ENCODE measurements around the gene PAPPA.

- TF ChIP-seq, protein P1, sequence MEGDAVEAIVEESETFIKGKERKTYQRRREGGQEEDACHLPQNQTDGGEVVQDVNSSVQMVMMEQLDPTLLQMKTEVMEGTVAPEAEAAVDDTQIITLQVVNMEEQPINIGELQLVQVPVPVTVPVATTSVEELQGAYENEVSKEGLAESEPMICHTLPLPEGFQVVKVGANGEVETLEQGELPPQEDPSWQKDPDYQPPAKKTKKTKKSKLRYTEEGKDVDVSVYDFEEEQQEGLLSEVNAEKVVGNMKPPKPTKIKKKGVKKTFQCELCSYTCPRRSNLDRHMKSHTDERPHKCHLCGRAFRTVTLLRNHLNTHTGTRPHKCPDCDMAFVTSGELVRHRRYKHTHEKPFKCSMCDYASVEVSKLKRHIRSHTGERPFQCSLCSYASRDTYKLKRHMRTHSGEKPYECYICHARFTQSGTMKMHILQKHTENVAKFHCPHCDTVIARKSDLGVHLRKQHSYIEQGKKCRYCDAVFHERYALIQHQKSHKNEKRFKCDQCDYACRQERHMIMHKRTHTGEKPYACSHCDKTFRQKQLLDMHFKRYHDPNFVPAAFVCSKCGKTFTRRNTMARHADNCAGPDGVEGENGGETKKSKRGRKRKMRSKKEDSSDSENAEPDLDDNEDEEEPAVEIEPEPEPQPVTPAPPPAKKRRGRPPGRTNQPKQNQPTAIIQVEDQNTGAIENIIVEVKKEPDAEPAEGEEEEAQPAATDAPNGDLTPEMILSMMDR (IDR thresholded peaks at IDR 0.05; ENCODE audit: poor library complexity, severe bottlenecking), result no peak
- TF ChIP-seq RAD21 (conservative IDR thresholded peaks at IDR 0.05) (no peak), SMC3 (conservative IDR thresholded peaks at IDR 0.05; ENCODE audit: poor library complexity) (no peak), TAF1 (IDR thresholded peaks at IDR 0.05; ENCODE audit: low read depth) (no peak), POLR2AphosphoS5 (IDR thresholded peaks at IDR 0.05) (no peak), MXI1 (conservative IDR thresholded peaks at IDR 0.05; ENCODE audit: poor library complexity, severe bottlenecking) (no peak)
- TF ChIP-seq, protein P2, sequence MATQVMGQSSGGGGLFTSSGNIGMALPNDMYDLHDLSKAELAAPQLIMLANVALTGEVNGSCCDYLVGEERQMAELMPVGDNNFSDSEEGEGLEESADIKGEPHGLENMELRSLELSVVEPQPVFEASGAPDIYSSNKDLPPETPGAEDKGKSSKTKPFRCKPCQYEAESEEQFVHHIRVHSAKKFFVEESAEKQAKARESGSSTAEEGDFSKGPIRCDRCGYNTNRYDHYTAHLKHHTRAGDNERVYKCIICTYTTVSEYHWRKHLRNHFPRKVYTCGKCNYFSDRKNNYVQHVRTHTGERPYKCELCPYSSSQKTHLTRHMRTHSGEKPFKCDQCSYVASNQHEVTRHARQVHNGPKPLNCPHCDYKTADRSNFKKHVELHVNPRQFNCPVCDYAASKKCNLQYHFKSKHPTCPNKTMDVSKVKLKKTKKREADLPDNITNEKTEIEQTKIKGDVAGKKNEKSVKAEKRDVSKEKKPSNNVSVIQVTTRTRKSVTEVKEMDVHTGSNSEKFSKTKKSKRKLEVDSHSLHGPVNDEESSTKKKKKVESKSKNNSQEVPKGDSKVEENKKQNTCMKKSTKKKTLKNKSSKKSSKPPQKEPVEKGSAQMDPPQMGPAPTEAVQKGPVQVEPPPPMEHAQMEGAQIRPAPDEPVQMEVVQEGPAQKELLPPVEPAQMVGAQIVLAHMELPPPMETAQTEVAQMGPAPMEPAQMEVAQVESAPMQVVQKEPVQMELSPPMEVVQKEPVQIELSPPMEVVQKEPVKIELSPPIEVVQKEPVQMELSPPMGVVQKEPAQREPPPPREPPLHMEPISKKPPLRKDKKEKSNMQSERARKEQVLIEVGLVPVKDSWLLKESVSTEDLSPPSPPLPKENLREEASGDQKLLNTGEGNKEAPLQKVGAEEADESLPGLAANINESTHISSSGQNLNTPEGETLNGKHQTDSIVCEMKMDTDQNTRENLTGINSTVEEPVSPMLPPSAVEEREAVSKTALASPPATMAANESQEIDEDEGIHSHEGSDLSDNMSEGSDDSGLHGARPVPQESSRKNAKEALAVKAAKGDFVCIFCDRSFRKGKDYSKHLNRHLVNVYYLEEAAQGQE (IDR thresholded peaks at IDR 0.05; ENCODE audit: borderline replicate concordance), result no peak
Measured at GRCh38 chr9:116204252-116204882, 50.8 kb downstream of the PAPPA start.
